IMR-90 (cell line): ENCODE results near the gene ZNF618.

Experiments
- BHLHE40 ChIP-seq: fragments of 150-350 bp; IDR thresholded peaks from 2 replicates; pipeline ENCODE4 v1.6.1; 2016; ENCODE audit warnings: mild to moderate bottlenecking, low read depth, low read length
- CEBPB ChIP-seq: IDR thresholded peaks from 2 replicates; pipeline ENCODE4 v1.6.1; 2012; ENCODE audit warnings: low read depth, low read length, improper control_type of control experiment
- CHD1 ChIP-seq: IDR thresholded peaks from 2 replicates; pipeline ENCODE4 v1.6.1; 2012; ENCODE audit warnings: low read depth, low read length, improper control_type of control experiment
- CTCF ChIP-seq: conservative IDR thresholded peaks from 2 replicates; pipeline ENCODE4 v1.5.1; 2012; ENCODE audit warnings: mild to moderate bottlenecking, low read depth, low read length, improper control_type of control experiment
- FOS ChIP-seq: fragments of 150-350 bp; IDR thresholded peaks from 2 replicates; pipeline ENCODE4 v1.6.1; 2016; ENCODE audit warnings: low read depth, low read length
- MAFK ChIP-seq: IDR thresholded peaks from 2 replicates; pipeline ENCODE4 v1.6.1; 2012; ENCODE audit warnings: low read depth, low read length, improper control_type of control experiment
- MAZ ChIP-seq: IDR thresholded peaks from 2 replicates; pipeline ENCODE4 v1.6.1; 2012; ENCODE audit warnings: low read depth, mild to moderate bottlenecking, low read length, improper control_type of control experiment, moderate library complexity, borderline replicate concordance
- MXI1 ChIP-seq: IDR thresholded peaks from 2 replicates; pipeline ENCODE4 v1.6.1; 2012; ENCODE audit warnings: low read depth, mild to moderate bottlenecking, low read length, moderate library complexity, borderline replicate concordance
- NFE2L2 ChIP-seq: fragments of 150-350 bp; IDR thresholded peaks from 2 replicates; pipeline ENCODE4 v1.6.1; 2016; ENCODE audit warnings: low read depth, mild to moderate bottlenecking, low read length
- POLR2A ChIP-seq: IDR thresholded peaks from 2 replicates; pipeline ENCODE4 v1.6.1; 2012; ENCODE audit warnings: mild to moderate bottlenecking, low read depth, low read length
- SMC3 ChIP-seq: fragments of 150-350 bp; IDR thresholded peaks from 2 replicates; pipeline ENCODE4 v1.6.1; 2016; ENCODE audit warnings: low read depth, mild to moderate bottlenecking, antibody characterized with exemption, low read length, moderate library complexity
- USF2 ChIP-seq: fragments of 150-350 bp; IDR thresholded peaks from 2 replicates; pipeline ENCODE4 v1.6.1; 2017; ENCODE audit warnings: mild to moderate bottlenecking, antibody characterized with exemption, low read length, low read depth

- no peak for TF ChIP-seq MXI1
- TF ChIP-seq CTCF = no peak
- TF ChIP-seq BHLHE40 = no peak
- no peak for TF ChIP-seq POLR2A
- no peak for TF ChIP-seq SMC3
- no peak for TF ChIP-seq NFE2L2
- TF ChIP-seq MAFK = no peak
- no peak for TF ChIP-seq CHD1
- TF ChIP-seq FOS = no peak
- TF ChIP-seq USF2 = no peak
- no peak for TF ChIP-seq CEBPB
- TF ChIP-seq MAZ = no peak
Measured at GRCh38 chr9:114016629-114017423, 140.7 kb downstream of the ZNF618 start.
